Ovary (tissue), 9 donors: ENCODE results near the gene HECA. TPM values are rescaled to one million over a fixed set of nuclear protein-coding genes. Genes with fewer than 3 reads are reported as not detected.

Source experiments
- DNase-seq, 5 donors: peaks; one replicate each; pipeline ENCODE4 v3.0.0-alpha.2; 2019 to 2020
- H3K27ac ChIP-seq, 2 donors: fragments of 200-600 bp; one replicate each; pipeline versions ENCODE4 v1.5.1 to v1.8.0; 2019 to 2022
- H3K27me3 ChIP-seq: fragments of 200-600 bp; one replicate; pipeline ENCODE4 v1.8.0; 2022
- H3K36me3 ChIP-seq: fragments of 200-600 bp; sonication (generic); one replicate; pipeline ENCODE4 v1.5.1; 2019
- H3K4me1 ChIP-seq: one replicate; pipeline ENCODE4 v1.8.1; 2013; ENCODE audit warnings: mild to moderate bottlenecking, moderate library complexity; ENCODE audit not compliant: insufficient read depth
- H3K4me3 ChIP-seq: fragments of 200-600 bp; sonication (generic); one replicate; pipeline ENCODE4 v1.5.1; 2017
- H3K9me3 ChIP-seq, 2 donors: fragments of 200-600 bp in 1 of 2; sonication (generic) in 1 of 2; one replicate each; pipeline versions ENCODE4 v1.5.1 to v1.8.1; 2013 to 2019; ENCODE audit warnings: mild to moderate bottlenecking in 1 of 2, moderate library complexity in 1 of 2
- EP300 ChIP-seq: sonication (generic); formaldehyde crosslinking; IDR thresholded peaks from one replicate; pipeline ENCODE4 v1.6.1; 2017; ENCODE audit warnings: antibody characterized with exemption
- POLR2A ChIP-seq: fragments of 450-650 bp; IDR thresholded peaks from one replicate; pipeline ENCODE4 v1.6.1; 2017; ENCODE audit warnings: antibody characterized with exemption, mild to moderate bottlenecking, moderate library complexity
- WGBS, 3 donors: extraction: QIAGEN DNeasy Blood & Tissue Kit in 1 of 3; methylation state at CpG; one replicate each; pipeline versions ENCODE4 v1.1.5 to v1.1.7; 2013 to 2017; 5-methylcytosine and 5-hydroxymethylcytosine counted together
- intact Hi-C, 4 donors: fragments of 100-400 bp; cut with DNase I; formaldehyde crosslinking; loops; one replicate each; pipeline versions ENCODE4 v1.11.0 to v1.15.1; 2022 to 2023
- polyA plus RNA-seq, 2 donors: library from polyadenylated mRNA; stranded (reverse); fragments of 200-250 nt in 1 of 2; fragments of 350-450 nt in 1 of 2; fragmentation: Illumina TruSeq in 1 of 2; extraction: RNeasy Lipid Tissue Mini Kit (QIAGEN cat#74804) in 1 of 2; gene quantifications; one replicate each; pipeline ENCODE4 v1.2.3, GENCODE V29; 2013 to 2014
- total RNA-seq, 7 donors: library from RNA; depleted of rRNA in 2 of 7; stranded (reverse); fragments of >200 nt in 2 of 7; fragmentation: NEBNext Ultra II Directional in 3 of 7; extraction: Animal tissue kit (Norgen Biotek cat#: 25700) in 3 of 7; gene quantifications; one replicate each; pipeline versions ENCODE4 v1.1.0 to v1.2.4, GENCODE V29; 2016 to 2023
- TF ChIP-seq, protein P1 (sequence below), 3 donors: fragments of 450-650 bp in 2 of 3; fragments of 200-600 bp in 1 of 3; IDR thresholded peaks; one replicate each; pipeline versions ENCODE4 v1.5.1 to v1.8.0; 2016 to 2022; ENCODE audit warnings: antibody characterized with exemption in 3 of 3, mild to moderate bottlenecking in 1 of 3
- donor health status: DM: no; HTN: no; CAD: no; lungs with moderate emphysema.
- donor health status: DM: no; HTN: no; CAD: no.
- donor health status: Bipolar disorder and iron deficiency.
- donor health status: DM: yes; HTN: yes; CAD: no.
- donor health status: DM: no; HTN: no; CAD: no.
- donor health status: DM: yes; HTN: yes; CAD: no.

Gene HECA
- total and polyA plus RNA-seq, 9 donors, result 12.0 to 41.7 (median 21.9) TPM

DNA sequence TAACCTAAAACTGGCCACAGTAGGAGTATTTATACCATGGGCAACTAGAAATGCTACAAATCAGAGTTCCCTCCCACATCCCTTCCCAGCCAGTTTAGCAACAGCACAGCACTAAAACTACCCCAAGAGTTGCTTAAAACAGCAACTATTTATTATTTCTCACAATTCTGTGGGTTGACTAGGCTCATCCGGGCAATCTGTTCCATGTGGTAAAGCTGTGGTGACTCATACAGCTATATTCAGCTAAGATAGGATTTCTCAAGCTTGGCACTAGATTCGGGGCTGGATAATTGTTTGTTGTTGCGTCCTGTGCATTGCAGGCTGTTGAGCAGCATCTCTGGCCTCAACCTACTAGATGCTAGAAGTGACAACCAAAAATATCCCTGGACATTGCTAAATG lies 8.6 kb upstream of the HECA start:
- no peak for DNase-seq
- intact Hi-C loops, result no loop called here
- H3K4me1 ChIP-seq, result peaks cover 3% of the 10 kb centered on the region
- TF ChIP-seq POLR2A, result no peak
- TF ChIP-seq, protein P1, sequence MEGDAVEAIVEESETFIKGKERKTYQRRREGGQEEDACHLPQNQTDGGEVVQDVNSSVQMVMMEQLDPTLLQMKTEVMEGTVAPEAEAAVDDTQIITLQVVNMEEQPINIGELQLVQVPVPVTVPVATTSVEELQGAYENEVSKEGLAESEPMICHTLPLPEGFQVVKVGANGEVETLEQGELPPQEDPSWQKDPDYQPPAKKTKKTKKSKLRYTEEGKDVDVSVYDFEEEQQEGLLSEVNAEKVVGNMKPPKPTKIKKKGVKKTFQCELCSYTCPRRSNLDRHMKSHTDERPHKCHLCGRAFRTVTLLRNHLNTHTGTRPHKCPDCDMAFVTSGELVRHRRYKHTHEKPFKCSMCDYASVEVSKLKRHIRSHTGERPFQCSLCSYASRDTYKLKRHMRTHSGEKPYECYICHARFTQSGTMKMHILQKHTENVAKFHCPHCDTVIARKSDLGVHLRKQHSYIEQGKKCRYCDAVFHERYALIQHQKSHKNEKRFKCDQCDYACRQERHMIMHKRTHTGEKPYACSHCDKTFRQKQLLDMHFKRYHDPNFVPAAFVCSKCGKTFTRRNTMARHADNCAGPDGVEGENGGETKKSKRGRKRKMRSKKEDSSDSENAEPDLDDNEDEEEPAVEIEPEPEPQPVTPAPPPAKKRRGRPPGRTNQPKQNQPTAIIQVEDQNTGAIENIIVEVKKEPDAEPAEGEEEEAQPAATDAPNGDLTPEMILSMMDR (IDR thresholded peaks at IDR 0.05), result no peak
- TF ChIP-seq EP300, result no peak
- no peaks in the 10 kb centered on the region for H3K36me3 ChIP-seq
- H3K4me3 ChIP-seq, result no peak overlapping the region
- WGBS, 3 donors, result 60 to 66% (median 61%) methylated on average over 3 of the region's 3 CpGs
- H3K9me3 ChIP-seq, result no peaks in the 10 kb centered on the region
- no peaks in the 10 kb centered on the region for H3K27me3 ChIP-seq
- no peak overlapping the region for H3K27ac ChIP-seq

DNA sequence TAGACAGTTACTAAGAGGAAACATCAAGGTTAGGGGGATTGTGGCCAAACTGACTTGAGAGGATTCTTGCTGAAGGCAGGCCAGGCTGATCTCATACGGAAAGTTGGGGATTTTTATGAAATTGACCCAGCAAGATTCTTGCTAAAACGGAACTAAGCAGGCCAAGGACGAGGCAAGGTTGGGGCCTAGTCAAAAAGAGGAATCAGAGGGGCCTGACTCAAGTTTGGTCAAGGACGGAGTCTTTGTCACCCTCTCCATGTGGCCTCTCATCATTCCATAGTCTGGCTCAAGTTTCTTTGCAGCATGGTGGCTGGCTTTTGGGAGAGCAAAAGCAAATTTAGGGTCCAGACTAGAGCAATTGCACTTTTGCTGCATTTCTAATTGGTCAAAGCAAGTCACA lies 7.9 kb upstream of the HECA start:
- TF ChIP-seq, protein P1 (IDR thresholded peaks at IDR 0.05), result no peak
- TF ChIP-seq POLR2A (no peak), EP300 (no peak)
- no peaks in the 10 kb centered on the region for H3K27me3 ChIP-seq
- DNase-seq, result no peak
- WGBS, 3 donors, result 85 to 92% (median 87%) methylated on average over 4 of the region's 4 CpGs
- intact Hi-C loops, result no loop called here
- peaks cover 5% of the 10 kb centered on the region for H3K4me1 ChIP-seq
- no peaks in the 10 kb centered on the region for H3K9me3 ChIP-seq
- no peak overlapping the region for H3K4me3 ChIP-seq
- H3K36me3 ChIP-seq, result no peaks in the 10 kb centered on the region
- H3K27ac ChIP-seq, result no peak overlapping the region

DNA sequence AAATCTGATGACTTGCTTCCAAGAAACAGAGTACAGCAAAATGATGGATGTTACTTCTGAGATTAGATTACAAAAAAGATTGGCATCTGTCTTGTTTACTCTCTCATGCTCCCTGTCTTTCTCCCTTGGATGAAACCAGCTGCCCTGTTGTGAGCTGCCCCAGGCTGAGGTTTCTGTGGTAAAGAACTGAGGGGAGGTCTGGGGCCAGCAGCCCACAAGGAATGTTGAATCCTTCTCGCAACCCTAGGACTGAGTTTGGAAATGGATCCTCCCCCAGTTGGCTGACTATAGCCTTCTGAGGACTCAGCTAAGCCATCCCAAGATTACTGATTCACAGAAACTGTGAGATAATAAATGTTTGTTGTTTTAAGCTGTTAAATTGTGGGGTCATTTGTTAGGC lies 5.6 kb upstream of the HECA start:
- Histone ChIP-seq H3K4me3 (no peak overlapping the region), H3K27ac (no peak overlapping the region), H3K27me3 (no peaks in the 10 kb centered on the region), H3K36me3 (no peaks in the 10 kb centered on the region), H3K4me1 (peaks cover 5% of the 10 kb centered on the region), H3K9me3 (no peaks in the 10 kb centered on the region)
- intact Hi-C loops, result no loop called here
- WGBS, 3 donors, result 48 to 68% (median 67%) methylated on average over 1 of the region's 1 CpG
- DNase-seq, result no peak
- TF ChIP-seq EP300 (no peak), POLR2A (no peak)
- TF ChIP-seq, protein P1 (IDR thresholded peaks at IDR 0.05), result no peak

- 33 to 39% (median 37%) methylated on average over 6 of the region's 6 CpGs for WGBS, 3 donors
- Histone ChIP-seq H3K4me1 (peaks cover 6% of the 10 kb centered on the region), H3K9me3 (no peaks in the 10 kb centered on the region), H3K27ac (no peak overlapping the region), H3K4me3 (no peak overlapping the region), H3K36me3 (no peaks in the 10 kb centered on the region), H3K27me3 (no peaks in the 10 kb centered on the region)
- TF ChIP-seq, protein P1 (IDR thresholded peaks at IDR 0.05), result no peak
- TF ChIP-seq EP300, result no peak
- no peak for TF ChIP-seq POLR2A
- DNase-seq, result no peak
- intact Hi-C loops, result loop anchor here in 2 of 4 donors (10.0 kb wide), 1 partner anchor 233 kb away; no protein-coding TSS in a partner anchor
These were observed 3.1 kb upstream of the HECA start for GRCh38 chr6:139131736-139132280.
